HepG2 (cell line): ENCODE results near the gene ITPR1. TPM values are rescaled to one million over a fixed set of nuclear protein-coding genes. Genes with fewer than 3 reads are reported as not detected.

Experiments
- ATAC-seq: fragments of 200-7000 bp; cut with Tn5 transposase; 3 replicates; pipeline ENCODE4 v1.9.1; 2020; ENCODE audit warnings: mild to moderate bottlenecking, moderate library complexity
- BruUV-seq: library from RNA; stranded (reverse); fragments of 400-500 nt; replicated peaks from 2 replicates; lab custom pipeline; 2021; lab: Mats Ljungman, UMichigan
- CTCF ChIA-PET: fragments of 300-600 bp; formaldehyde crosslinking; extraction: SDS; loops from one replicate; lab custom pipeline; 2021; ENCODE audit warnings: low total read pairs, inconsistent platforms, low intra/inter-chr PET ratio; lab: Yijun Ruan, JAX
- POLR2A ChIA-PET: fragments of 350-600 bp; sonication (Branson Sonifier 250); formaldehyde crosslinking; loops from one replicate; lab custom pipeline; 2020; ENCODE audit warnings: antibody characterized with exemption, inconsistent platforms; lab: Yijun Ruan, JAX
- DNase-seq: peaks from one replicate; pipeline ENCODE4 v3.0.0-alpha.2; 2015; ENCODE audit warnings: low spot score
- FAIRE-seq: peaks from 3 replicates; lab custom pipeline; 2011; peaks lifted over from hg19 to GRCh38; lab: Jason Lieb, UNC
- H2AFZ ChIP-seq: one replicate; pipeline ENCODE4 v1.6.1; 2011; ENCODE audit warnings: low read length, inconsistent platforms
- H3K27ac ChIP-seq: fragments of 300-600 bp; 3 replicates; pipeline ENCODE4 v1.8.0; 2011; ENCODE audit warnings: mixed run types, mild to moderate bottlenecking, mixed read lengths, low read length, inconsistent platforms; ENCODE audit not compliant: insufficient read depth; ENCODE audit errors: extremely low read length
- H3K27me3 ChIP-seq, 2 experiments: fragments of 200-600 bp in 1 of 2; 2 replicates in 1 of 2; 3 replicates in 1 of 2; pipeline versions ENCODE4 v1.6.0 to v1.8.0; 2011; ENCODE audit warnings: low read length in 2 of 2, mild to moderate bottlenecking in 2 of 2, moderate library complexity in 2 of 2, inconsistent platforms in 1 of 2; ENCODE audit not compliant: insufficient read depth in 2 of 2, control insufficient read depth in 1 of 2
- H3K36me3 ChIP-seq, 2 experiments: fragments of 200-600 bp in 1 of 2; replicated peaks in 1 of 2; 2 replicates in 1 of 2; 3 replicates in 1 of 2; pipeline versions ENCODE4 v1.5.1 to v1.8.0; 2011; ENCODE audit warnings: low read length in 2 of 2, inconsistent platforms in 1 of 2; ENCODE audit not compliant: insufficient read depth in 2 of 2, control insufficient read depth in 1 of 2
- H3K4me1 ChIP-seq: 2 replicates; pipeline ENCODE4 v1.5.1; 2012; ENCODE audit warnings: low read length, inconsistent platforms; ENCODE audit not compliant: insufficient read depth
- H3K4me2 ChIP-seq: 2 replicates; pipeline ENCODE4 v1.6.0; 2011; ENCODE audit warnings: low read depth, low read length, inconsistent platforms
- H3K4me3 ChIP-seq, 3 experiments: fragments of 200-600 bp in 1 of 3; sonication (generic), shearing (Covaris generic) in 1 of 3; replicated peaks in 1 of 3; 2 replicates each; pipeline ENCODE4 v1.5.1; 2011 to 2016; ENCODE audit warnings: low read length in 3 of 3, inconsistent platforms in 2 of 3, low read depth in 2 of 3, mild to moderate bottlenecking in 2 of 3, control low read depth in 1 of 3, mixed read lengths in 1 of 3; ENCODE audit not compliant: insufficient read depth in 1 of 3
- H3K79me2 ChIP-seq: one replicate; pipeline ENCODE4 v1.6.1; 2011; ENCODE audit warnings: low read length, inconsistent platforms; ENCODE audit not compliant: insufficient read depth
- H3K9ac ChIP-seq: 2 replicates; pipeline ENCODE4 v1.6.0; 2011; ENCODE audit warnings: mild to moderate bottlenecking, low read depth, low read length, inconsistent platforms; ENCODE audit not compliant: insufficient read depth
- H3K9me3 ChIP-seq: 2 replicates; pipeline ENCODE4 v1.5.1; 2012; ENCODE audit warnings: mild to moderate bottlenecking, low read length
- H4K20me1 ChIP-seq: 2 replicates; pipeline ENCODE4 v1.6.0; 2011; ENCODE audit warnings: inconsistent platforms, mild to moderate bottlenecking, low read length, moderate library complexity; ENCODE audit not compliant: insufficient read depth
- BHLHE40 ChIP-seq: IDR thresholded peaks from 2 replicates; pipeline ENCODE4 v1.6.1; 2011; ENCODE audit warnings: low read length, improper control_type of control experiment
- NCOR1 ChIP-seq: fragments of 200-600 bp; sonication (generic); IDR thresholded peaks from 2 replicates; pipeline ENCODE4 v1.7.0; 2017; ENCODE audit warnings: antibody characterized with exemption, low read length, borderline replicate concordance
- SKIL ChIP-seq: sonication (generic); formaldehyde crosslinking; IDR thresholded peaks from 2 replicates; pipeline ENCODE4 v1.8.0; 2022; ENCODE audit warnings: missing genetic modification reagents, mild to moderate bottlenecking, moderate library complexity, borderline replicate concordance
- ZFX ChIP-seq: sonication (generic); formaldehyde crosslinking; IDR thresholded peaks from 2 replicates; pipeline ENCODE4 v1.4.0; 2020; ENCODE audit warnings: mild to moderate bottlenecking, low read depth, missing genetic modification reagents, moderate library complexity
- ZHX1 ChIP-seq: sonication (generic); formaldehyde crosslinking; IDR thresholded peaks from 2 replicates; pipeline ENCODE4 v1.8.1; 2022; ENCODE audit warnings: low read depth, mild to moderate bottlenecking, missing genetic modification reagents
- ZNF670 ChIP-seq: sonication (generic); formaldehyde crosslinking; IDR thresholded peaks from 2 replicates; pipeline ENCODE4 v1.8.0; 2022; ENCODE audit warnings: mild to moderate bottlenecking, missing genetic modification reagents, borderline replicate concordance
- WGBS: methylation state at CpG from one replicate; pipeline ENCODE4 v1.1.6; 2017; ENCODE audit warnings: low lambda C conversion rate; 5-methylcytosine and 5-hydroxymethylcytosine counted together
- in situ Hi-C: cut with HindIII; loops from 2 replicates; pipeline ENCODE4 v1.10.0; 2017; ENCODE audit warnings: low pct_unique_long_range_greater_than_20kb; ENCODE audit not compliant: extremely low pct_ligation_motif_present
- intact Hi-C: fragments of 100-400 bp; cut with micrococcal nuclease; formaldehyde crosslinking; loops from one replicate; pipeline ENCODE4 v1.10.0; 2022; ENCODE audit not compliant: unreplicated experiment
- polyA plus RNA-seq, 8 experiments: library from polyadenylated mRNA; depleted of rRNA in 3 of 8; stranded (reverse) in 7 of 8; unstranded in 1 of 8; fragments of >200 nt; fragmentation: Illumina TruSeq in 4 of 8; extraction: Trizol in 4 of 8; gene quantifications; 2 replicates each; pipeline versions ENCODE4 v1.2.1 to v1.2.3, GENCODE V29; 2011 to 2016; ENCODE audit warnings: low read depth in 4 of 8, missing spikeins in 1 of 8, mixed read lengths in 1 of 8; ENCODE audit not compliant: insufficient read depth in 1 of 8
- total RNA-seq, 5 experiments: library from RNA; depleted of rRNA; stranded (reverse); fragments of >200 nt; fragmentation: Illumina TruSeq; extraction: Trizol; gene quantifications; 2 replicates each; pipeline ENCODE4 v1.2.3, GENCODE V29; 2016; ENCODE audit warnings: low read depth in 1 of 5
- TF ChIP-seq, protein P1 (sequence below): sonication (generic); formaldehyde crosslinking; conservative IDR thresholded peaks from 2 replicates; pipeline ENCODE4 v1.4.0; 2020; ENCODE audit warnings: mild to moderate bottlenecking, missing genetic modification reagents, moderate library complexity
- TF ChIP-seq, protein P2 (sequence below): sonication (generic); formaldehyde crosslinking; IDR thresholded peaks from 2 replicates; pipeline ENCODE4 v1.5.0; 2020; ENCODE audit warnings: mild to moderate bottlenecking, missing genetic modification reagents, moderate library complexity

ITPR1 gene
- total and polyA plus RNA-seq, 2 of the 13 experiments (the other 11 are each of a cell fraction or from before 2014, with no cell fraction given): 10.0 to 11.4 TPM

DNA sequence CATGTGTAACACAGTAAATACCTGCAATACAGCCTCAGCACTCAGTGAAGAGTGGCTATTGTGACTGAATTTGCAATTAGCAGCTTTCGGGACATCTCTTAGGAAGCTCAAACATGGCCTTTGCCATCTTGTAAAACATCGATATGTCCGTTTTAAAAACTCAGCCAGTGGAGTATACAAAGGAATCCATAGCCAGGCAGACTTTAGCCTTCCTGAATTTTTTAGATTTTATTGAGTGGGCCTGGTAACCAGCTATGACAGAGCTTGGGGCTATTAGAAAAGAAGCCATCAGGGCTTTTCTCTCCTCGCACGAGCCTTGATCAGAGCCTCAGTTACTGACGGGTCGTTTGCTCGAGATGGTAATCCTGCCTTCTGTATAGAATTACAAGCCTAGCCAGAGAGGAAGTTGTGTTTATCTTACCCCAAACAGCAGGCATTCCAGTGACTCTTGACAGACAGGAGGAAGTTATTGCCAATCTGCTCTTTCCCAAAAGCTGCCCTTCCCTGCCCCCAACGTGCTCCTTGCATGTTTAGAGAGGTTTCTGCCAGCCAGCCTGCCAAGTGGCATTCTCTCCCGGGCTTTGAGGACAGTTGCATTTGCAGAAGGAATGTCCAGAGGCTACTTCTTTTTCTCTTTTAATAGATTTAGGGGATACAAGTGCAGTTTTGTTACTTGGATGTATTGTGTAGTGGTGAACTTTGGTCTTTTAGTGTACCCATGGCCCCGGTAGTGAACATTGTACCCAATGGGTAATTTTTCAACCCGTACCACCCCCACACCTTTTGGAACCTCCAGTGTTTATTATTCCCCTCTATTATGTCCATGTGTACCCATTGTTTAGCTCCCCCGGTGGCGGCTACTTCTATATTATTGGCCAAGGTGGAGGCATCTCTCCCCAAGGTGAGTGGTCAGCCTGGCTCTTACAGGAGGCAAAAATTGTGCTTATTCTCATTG, 40.6 kb downstream of the ITPR1 start (continued):
- TF ChIP-seq, protein P1, sequence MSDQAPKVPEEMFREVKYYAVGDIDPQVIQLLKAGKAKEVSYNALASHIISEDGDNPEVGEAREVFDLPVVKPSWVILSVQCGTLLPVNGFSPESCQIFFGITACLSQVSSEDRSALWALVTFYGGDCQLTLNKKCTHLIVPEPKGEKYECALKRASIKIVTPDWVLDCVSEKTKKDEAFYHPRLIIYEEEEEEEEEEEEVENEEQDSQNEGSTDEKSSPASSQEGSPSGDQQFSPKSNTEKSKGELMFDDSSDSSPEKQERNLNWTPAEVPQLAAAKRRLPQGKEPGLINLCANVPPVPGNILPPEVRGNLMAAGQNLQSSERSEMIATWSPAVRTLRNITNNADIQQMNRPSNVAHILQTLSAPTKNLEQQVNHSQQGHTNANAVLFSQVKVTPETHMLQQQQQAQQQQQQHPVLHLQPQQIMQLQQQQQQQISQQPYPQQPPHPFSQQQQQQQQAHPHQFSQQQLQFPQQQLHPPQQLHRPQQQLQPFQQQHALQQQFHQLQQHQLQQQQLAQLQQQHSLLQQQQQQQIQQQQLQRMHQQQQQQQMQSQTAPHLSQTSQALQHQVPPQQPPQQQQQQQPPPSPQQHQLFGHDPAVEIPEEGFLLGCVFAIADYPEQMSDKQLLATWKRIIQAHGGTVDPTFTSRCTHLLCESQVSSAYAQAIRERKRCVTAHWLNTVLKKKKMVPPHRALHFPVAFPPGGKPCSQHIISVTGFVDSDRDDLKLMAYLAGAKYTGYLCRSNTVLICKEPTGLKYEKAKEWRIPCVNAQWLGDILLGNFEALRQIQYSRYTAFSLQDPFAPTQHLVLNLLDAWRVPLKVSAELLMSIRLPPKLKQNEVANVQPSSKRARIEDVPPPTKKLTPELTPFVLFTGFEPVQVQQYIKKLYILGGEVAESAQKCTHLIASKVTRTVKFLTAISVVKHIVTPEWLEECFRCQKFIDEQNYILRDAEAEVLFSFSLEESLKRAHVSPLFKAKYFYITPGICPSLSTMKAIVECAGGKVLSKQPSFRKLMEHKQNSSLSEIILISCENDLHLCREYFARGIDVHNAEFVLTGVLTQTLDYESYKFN (CRISPR knock-in tag): peak; percentile 38; the same call in 1 of the 2 replicates
- TF ChIP-seq, protein P2, sequence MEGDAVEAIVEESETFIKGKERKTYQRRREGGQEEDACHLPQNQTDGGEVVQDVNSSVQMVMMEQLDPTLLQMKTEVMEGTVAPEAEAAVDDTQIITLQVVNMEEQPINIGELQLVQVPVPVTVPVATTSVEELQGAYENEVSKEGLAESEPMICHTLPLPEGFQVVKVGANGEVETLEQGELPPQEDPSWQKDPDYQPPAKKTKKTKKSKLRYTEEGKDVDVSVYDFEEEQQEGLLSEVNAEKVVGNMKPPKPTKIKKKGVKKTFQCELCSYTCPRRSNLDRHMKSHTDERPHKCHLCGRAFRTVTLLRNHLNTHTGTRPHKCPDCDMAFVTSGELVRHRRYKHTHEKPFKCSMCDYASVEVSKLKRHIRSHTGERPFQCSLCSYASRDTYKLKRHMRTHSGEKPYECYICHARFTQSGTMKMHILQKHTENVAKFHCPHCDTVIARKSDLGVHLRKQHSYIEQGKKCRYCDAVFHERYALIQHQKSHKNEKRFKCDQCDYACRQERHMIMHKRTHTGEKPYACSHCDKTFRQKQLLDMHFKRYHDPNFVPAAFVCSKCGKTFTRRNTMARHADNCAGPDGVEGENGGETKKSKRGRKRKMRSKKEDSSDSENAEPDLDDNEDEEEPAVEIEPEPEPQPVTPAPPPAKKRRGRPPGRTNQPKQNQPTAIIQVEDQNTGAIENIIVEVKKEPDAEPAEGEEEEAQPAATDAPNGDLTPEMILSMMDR (CRISPR knock-in tag): 0 out of 2 replicates have a peak, but pooled peaks have one; percentile 11

GRCh38 chr3:4534906-4535305, 41.8 kb downstream of the ITPR1 start:
- no peak for FAIRE-seq
- TF ChIP-seq NCOR1 (no peak), BHLHE40 (no peak), SKIL (CRISPR knock-in tag) (no peak), ZHX1 (no peak), ZFX (CRISPR knock-in tag) (no peak), ZNF670 (CRISPR knock-in tag) (no peak)
- peaks cover 33% of the 10 kb centered on the region for H3K4me1 ChIP-seq
- H4K20me1 ChIP-seq: no peaks in the 10 kb centered on the region; the same call in 1 of the 2 replicates
- H3K27ac ChIP-seq: no peak overlapping the region
- no peak overlapping the region for H2AFZ ChIP-seq
- no peak for ATAC-seq
- H3K4me2 ChIP-seq: no peak overlapping the region
- H3K9ac ChIP-seq: no peak overlapping the region
- POLR2A ChIA-PET: interaction anchor here (1.2 to 2.6 kb wide), 4 partner anchors 22 to 68 kb away, joined by 4 to 18 read pairs (median 8); partner anchors contain the start of genes ITPR1 and SUMF1
- no peaks in the 10 kb centered on the region for H3K36me3 ChIP-seq
- intact Hi-C loops: no loop called here
- CTCF ChIA-PET: no interaction called here
- WGBS: 95% methylated on average over 5 of the region's 5 CpGs
- H3K9me3 ChIP-seq: no peaks in the 10 kb centered on the region
- in situ Hi-C loops: no loop called here
- DNase-seq: no peak
- H3K27me3 ChIP-seq: no peaks in the 10 kb centered on the region
- no peak overlapping the region for H3K4me3 ChIP-seq
- no peaks in the 10 kb centered on the region for H3K79me2 ChIP-seq
- BruUV-seq: no TSS peak
